Stimulated activated CD8-positive, alpha-beta memory T cell treated with anti-CD3 and anti-CD28 coated beads, Interleukin-15, amount 100 ng/mL, for 1 hour (primary cell): Measurements from ENCODE around the gene UMPS.
"Not testable (repeated sequence)": the region's sequence is repeated elsewhere in the genome, so short reads cannot be mapped to it uniquely, and the experiment has no call there.

Experiments used
- DNase-seq: peaks from one replicate; pipeline ENCODE4 v3.0.0-alpha.2; 2020; ENCODE audit warnings: low read depth

The UMPS gene

DNA sequence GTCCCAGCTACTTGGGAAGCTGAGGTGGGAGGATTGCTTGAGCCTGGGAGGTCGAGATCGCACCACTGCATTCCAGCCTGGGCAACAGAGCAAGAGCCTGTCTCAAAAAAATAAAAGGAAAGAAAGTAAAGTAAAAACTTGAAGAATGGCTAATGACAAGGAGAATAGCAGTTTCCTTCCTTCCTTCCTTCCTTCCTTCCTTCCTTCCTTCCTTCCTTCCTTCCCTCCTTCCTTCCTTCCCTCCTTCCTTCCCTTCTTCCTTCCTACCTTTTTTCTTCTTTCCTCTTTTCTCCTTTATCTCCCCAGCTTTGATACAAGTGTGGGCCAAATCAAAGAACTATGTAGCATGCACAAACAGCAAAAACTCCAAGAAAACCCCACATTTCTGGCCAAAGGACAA is 23.0 kb upstream of the UMPS start:
- not testable (repeated sequence) for DNase-seq

DNA sequence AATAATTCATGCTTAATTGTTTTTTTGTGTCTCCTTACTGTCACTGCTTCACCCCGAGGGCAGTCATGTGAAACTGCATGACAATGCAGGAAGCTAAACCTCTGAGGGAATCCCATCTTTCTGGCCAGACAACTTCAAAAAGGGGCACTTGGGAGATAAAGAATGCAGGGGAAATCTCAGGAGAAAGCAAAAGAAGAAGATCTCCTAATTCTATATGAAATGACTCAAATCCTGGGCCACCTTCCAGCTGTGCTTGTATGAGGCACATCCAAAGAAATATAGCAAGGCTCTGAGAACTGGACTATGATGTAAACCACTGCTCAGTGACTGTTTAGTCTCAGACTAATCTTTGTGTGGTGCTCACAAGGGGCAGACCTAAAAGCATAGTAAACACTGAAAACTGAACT is 22.6 kb upstream of the UMPS start:
- no peak for DNase-seq

DNA sequence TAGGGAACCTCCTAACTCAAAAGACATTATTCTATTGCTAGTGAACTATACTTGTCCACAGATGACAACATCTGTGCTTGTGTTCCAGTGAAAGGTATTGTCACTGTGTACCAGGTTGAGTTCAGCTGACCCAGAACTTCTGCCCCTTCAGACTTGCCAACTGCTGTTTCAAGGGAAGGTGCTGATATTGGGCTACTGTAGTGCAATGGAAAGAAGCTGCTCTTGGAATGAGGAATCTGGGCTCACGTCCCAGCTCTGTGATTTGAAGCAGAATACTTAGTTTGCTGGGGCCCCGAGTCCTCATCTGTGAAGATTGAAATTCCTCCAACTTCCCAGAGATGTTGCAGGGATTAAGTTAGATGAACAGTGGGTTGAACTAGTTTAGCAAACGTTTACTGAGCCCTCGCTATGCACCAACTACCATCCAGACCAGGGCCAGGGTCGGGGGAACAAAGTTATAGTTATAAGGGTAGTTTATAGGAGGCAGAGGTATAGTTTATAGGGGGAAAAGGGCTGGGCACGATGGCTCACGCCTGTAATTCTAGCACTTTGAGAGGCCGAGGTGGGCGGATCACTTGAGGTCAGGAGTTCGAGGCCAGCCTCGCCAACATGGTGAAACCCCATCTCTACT is 15.9 kb upstream of the UMPS start:
- no peak for DNase-seq

DNA sequence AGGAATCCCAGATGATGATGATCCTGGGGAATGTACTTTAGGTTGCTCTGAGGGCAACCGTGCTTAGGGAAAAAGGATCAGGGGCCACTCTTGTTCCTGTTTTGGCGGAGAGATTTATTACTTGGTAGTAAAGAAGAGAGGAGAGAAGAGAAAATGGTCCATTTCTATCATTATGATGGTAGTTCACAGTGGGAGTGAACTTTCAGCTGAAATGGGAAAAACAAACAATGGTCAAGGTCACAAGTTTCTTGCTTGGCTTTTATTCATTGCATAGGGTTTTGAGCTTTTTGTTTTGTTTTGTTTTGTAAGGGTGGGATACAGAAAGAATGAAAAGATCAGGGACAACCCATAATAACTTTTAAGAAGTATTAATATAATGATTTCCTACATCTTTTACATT is 7.7 kb upstream of the UMPS start:
- no peak for DNase-seq

DNA sequence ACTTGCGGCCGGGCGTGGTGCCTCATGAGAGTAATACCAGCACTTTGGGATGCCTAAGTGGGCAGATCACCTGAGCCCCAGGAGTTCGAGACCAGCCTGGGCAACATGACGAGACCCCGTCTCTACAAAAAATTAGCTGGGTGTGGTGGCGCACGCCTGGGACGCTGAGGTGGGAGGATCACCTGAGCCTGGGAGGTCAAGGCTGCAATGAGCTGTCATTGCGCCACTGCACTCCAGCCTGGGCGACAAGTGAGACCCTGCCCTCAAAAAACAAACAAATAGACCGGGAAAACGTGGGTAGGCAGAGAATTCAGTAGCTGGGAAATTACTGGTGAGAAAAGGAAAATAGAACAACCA is 667 bp downstream of the UMPS start:
- DNase-seq = no peak

DNA sequence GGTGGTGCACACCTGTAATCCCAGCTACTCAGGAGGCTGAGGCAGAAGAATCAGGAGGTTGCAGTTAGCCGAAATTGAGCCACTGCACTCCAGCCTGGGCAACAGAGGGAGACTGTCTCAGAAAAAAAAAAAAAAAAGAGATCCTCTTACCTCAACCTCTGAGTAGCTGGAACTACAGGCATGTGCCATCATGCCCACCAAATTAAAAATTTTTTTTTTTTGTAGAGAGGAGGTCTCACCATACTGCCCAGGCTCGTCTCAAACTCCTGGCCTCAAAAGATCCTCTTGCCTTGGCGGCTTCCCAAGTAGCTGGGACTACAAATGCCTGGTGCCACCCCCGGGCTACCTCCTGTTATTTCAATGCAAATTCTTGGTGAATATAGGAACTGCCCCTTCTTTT is 1.5 kb downstream of the UMPS start:
- no peak for DNase-seq

DNA sequence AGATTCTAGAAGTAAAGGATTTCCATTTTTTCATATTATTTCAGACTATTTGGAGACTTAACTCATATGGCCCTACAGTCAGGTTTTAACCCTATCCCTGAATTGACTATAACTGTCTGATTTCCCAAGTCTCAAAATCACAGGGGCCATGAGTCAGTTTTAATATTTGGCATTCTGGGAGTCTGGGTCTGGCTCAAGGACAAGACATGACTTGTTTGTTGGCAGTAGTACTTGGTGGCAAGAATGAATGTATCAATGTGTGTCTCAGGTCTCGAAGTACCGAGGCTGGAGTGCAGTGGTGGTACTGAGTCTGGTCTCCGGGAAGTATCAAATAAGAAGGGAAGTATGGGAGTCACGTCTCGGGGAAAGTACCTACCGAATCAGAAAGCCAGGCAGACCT is 10.8 kb downstream of the UMPS start:
- DNase-seq = no peak

DNA sequence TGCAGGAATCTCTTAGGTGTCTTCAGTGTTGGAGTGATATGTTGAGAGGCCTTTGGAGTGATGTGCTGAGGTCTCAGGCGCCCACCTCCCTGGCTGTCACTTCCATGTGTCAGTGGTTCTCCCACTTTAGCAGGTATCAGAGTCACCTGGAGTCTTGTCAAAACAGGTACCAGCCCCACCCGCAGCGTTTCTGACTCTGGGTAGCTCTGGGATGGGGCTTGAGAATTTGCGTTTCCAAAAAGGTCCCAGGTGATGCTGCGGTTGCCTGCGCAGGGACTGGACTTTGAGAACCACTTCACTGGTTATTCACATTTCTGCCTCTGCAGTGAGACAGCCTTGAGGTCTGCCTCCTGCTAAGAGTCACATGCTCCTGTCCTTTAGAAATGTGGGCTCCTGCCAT is 15.5 kb downstream of the UMPS start:
- no peak for DNase-seq

DNA sequence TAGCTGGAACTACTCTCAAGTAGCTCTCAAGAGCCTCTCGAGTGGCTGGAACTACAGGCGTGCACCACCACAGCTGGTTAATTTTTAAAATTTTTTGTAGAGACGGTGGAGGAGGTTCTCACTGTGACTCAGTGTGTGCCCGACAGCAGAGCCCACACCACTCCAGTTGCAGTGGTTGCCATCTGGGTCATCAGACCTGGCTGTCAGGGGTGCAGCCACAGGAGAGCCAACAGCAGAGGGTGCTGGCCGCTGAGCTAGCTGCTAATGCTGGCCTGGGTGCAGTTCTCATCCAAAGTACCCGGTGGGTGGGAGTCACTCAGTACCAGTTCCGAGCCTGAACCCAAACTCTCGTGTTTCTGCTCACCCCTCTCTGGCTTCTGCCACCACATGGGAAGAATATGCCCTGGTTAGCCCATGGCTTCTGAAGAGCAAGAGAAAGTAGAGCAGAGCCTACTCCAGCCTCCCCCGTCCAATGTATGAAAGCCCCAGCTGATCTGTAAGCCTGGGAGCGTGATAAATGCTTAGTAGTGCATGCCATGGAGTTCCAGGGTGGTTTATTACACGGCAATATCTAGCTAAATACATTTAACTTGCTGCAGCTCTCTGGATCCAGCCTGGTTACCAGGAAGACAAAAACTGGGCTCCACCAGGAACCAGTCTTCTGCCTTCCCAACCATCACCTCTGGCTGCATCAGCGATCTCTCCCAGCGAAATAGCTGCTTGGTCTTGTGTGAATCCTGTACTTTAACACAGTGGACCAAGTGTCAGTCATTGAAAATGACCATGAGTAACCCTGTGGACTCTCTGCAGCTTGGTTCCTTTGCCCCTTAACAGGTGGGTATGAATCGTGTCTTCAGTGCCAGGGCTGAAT is 17.1 kb downstream of the UMPS start:
- no peak for DNase-seq

DNA sequence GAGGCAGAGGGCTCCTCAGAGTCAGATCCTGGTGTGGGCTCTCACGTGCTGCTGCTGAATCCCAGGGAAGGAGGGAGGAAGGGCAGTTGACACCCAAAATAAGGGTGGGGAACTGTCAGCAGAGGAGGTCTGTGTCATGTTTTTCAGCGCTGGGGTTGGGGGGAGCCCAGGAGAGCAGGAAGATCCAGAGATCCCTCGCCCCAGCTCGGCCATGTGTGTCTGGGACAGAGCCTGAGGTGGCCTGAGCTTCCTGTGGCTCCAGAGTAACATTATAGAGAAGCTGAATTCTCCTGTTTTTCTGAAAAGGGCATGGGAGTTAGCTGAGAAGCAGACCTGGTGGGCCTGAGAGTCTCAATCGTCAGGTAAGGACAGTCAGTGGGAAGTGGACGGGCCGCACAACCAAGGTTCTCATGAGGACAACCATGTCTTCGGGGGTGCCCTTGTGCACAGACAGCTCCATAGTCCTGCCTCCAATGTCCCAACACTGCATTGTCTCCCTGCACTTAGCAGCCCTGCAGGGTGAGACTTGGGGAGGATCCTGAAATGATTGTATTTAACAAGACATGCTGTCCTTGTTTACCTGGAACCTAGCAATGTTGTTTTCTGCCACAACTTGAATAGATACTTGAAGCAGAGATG is 18.4 kb downstream of the UMPS start:
- DNase-seq = no peak

DNA sequence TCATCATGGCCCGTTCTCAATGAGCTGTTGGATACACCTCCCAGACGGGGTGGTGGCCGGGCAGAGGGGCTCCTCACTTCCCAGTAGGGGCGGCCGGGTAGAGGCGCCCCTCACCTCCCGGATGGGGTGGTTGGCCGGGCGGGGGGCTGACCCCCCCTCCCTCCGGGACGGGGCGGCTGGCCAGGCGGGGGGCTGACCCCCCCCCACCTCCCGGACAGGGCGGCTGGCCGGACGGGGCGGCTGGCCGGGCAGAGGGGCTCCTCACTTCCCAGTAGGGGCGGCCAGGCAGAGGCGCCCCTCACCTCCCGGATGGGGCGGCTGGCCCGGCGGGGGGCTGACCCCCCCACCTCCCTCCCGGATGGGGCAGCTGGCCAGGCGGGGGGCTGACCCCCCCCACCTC is 19.6 kb downstream of the UMPS start:
- DNase-seq = not testable (repeated sequence)

DNA sequence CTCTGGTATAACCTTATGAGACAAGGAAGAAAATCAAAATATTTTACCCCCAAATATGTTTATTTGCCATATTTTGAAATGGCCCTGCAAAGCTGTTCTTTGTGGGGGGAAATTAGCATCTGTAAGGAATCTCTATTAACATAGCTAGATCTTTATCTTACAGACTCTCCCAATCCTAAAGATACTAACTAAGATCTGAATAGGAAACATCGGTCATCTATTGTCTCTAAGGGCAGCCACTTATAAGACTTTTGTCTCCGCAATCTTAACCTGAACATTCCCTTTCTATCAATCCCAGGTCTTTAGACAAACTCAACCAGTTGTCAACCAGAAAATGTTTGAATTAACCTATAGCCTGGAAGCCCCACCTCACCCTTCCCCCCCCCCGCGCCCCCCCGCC is 21.2 kb downstream of the UMPS start:
- DNase-seq = no peak

DNA sequence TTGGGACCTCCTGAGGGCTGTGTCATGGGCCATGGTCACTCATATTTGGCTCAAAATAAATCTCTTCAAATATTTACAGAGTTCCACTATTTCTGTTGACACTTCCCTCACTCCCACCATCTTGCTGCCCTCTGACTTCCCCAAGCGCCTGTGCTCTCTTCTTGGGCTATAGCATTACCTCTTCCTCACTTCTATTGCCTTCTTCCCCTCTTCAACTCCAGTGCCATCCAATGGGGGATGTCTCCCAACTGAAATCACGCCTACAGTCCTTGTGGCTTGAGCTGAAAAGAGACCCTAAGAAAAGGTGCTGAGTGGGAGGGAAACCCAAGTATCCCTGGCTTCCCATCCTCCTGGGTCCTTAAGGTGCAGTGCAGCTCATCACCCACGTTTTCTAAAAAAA is 21.8 kb downstream of the UMPS start:
- no peak for DNase-seq

DNA sequence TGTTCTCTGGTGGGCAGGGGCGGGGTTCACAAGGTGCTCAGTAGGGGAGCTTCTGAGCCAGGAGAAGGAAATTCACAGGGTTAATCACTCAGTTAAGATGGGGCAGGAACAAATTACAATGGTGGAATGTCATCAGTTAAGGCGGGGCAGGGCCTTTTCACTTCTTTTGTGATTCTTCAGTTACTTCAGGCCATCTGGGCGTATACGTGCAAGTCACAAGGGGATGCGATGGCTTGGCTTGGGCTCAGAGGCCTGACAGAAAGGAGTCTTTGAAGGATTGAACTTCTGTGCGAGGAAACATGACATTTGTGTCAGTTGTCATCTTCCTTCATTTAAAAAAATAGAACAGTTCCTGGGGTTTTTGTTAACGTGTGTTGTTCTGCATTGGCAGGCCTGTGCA is 27.7 kb downstream of the UMPS start:
- DNase-seq = not testable (repeated sequence)

DNA sequence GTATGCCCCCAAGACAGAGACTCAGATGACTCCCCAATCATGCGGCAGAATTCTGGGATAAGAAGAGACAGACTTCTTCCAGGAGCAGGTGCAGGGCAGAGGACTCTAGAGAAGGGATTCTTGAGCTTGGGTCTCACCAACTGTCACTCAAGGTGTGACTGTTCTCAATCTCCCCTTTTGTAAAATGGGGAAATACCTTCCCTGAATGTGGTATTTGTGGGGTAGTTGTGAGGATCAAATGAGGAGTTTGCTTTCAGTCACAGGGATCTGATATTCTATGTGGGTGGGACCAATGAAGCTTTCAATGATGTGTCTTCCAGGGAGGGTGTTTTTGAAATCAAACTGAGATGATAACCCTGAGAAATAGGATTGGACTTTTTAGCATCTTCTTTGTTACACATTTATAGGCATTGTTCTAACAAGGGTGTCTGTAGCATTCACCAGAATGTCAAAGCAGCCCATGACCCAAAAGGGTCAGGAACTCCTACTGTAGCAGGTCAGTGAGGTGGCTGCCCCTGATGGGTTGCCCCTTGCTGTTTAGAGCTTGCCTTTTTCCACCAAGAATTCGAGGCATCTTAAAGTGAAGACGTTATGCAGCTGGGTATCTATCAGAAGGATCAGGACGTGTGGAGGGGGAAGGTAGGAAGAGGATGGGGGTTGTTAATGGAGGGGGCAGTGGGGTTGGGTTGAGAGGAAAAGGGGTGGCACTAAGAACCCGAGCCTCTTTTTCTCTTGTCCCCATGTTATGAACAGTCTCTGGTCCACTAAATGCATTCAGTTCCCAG is 28.8 kb downstream of the UMPS start:
- DNase-seq = no peak

DNA sequence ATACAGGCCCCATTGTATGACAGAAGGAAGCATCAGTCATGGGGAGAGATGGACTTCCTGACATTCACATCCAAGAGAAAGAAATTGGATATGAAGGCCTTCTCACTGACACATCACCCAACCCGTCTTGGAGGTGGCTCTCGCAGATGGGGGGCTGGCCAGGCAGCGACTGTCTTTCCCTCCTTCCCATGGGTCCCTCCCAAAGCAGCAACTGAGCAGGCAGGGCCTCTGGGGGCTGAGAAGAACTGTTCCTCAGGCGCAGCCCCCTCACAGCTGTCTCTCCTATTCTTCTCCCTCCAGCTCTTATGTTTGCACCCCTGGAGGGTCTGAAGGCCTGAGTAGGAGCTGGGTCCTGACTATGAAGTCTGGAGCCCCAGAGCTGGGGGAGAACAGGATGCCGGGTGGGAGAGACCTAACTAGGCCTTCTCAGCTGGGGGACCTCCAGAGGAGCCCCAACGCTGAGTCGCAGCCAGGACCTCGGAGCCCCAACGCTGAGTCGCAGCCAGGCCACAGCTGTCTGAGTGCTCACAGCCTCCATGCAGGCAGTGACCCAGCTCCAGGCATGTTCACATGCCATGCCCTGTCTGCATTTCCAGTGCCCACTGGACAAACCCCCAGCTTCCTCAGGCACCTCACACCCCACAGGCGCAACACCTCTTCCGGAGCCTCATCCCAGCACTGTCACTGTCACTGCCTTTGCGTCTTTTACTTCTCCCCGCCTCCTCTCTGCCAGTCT is 29.6 kb downstream of the UMPS start:
- DNase-seq = no peak

DNA sequence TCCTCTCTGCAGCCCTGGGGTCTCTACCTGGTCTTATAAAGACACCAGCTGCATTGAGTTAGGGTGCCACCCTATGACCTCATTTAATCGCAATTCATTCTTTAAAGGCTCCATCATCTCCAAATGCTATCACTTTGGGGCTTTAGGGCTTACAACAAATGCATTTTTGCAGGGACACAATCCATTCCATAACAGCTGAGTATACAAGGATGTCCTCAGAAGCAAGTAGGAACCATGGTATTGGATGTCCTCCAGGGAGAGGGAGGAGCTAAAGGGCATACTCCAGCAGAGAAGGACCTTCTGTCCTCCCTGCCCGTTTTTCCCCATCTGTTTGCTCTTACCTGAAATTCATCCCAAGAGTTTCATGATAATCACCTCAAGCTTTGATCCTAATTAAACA is 30.3 kb downstream of the UMPS start:
- no peak for DNase-seq

DNA sequence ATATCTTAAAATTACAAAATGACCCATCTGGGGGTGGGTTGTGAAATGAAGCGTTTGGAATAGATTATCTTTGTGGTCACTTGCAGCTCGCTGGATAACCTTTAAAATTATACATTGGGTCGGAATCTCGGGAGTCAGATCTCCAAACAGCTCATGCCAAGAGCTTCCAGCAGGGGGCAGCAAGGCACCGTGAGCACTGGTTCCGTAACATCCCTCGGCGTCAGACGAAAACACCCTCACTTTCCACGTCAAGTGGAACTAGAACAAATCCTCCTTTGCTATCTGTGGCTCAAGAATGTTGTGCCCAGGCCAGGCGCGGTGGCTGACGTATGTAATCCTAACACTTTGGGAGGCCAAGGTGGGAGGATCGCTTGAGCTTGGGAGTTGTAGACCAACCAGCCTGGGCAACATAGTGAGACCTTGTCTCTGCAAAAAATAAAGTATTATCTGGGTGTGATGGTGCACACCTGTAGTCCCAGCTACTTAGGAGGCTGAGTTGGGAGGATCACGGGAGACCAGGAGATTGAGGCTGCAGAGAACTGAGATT is 31.1 kb downstream of the UMPS start:
- DNase-seq = peak; percentile 65

DNA sequence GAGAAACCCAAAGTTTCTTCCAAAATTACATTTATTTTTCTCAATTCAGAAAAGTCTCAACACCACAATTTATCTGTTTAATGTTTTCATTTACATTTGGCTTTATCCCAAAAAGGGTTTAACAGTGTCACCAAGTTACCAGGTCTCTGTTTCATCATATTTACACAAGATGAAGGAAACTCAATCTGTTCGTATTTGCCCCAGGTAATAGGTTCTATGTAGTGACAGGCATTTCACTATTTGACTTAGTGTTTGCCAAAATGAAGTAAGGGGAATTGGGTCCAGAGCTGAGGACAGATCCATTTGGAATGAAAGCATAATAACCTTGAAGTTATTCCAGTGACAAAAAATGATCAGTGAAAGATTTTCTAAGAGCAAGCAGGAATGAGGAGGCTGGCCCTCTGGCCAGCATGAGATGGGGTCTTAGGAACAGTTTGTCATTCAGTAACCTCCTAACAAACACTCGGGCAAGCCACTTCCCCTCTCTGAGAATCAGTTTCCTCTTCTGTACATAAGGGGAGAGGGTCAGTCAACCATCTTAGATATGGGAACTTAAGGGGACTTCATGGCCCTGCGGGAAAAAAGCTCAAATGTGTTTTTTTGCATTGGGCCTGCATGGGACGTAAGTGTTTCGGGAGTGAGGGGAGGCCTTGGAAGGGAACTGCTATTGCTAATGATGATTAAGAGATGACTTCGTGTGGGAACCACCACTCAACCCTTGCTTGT is 31.8 kb downstream of the UMPS start:
- no peak for DNase-seq

DNA sequence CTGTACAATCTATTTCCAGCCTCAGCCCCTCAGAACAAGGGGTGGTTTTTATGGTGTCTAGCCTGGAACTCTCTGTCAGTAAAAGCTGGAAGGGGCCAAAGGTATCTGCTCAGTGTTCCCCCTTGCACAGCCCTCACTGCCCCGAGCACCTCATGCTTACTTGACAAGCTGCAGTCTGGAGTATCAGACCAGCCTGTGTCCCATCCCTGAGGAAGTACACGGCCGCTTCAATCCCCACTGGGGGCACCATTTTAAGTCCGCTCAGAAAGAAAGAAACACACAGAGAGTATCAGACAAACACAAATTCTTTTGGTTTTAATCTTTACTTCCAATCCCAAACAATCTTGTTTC is 32.4 kb downstream of the UMPS start:
- no peak for DNase-seq

DNA sequence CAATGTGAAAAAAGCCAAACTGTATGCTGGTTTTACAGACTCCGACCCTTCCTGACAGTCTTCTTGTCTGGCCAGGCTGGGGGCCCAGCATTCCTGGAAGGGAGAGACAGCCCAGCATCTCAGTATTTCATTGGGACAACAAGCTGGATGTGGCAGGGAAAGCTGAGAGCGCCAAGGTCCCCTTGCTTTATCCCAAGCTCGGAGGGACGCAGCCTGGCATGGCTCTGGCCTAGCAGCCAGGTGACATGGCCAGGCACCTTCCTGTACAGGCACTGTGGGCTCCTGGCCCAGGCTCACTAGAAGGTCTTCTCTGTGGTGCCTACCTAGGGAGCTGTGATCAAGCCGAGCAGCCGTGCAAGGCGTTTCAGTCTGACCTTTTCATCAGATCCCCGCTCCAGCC is 33.0 kb downstream of the UMPS start:
- DNase-seq = no peak
